ENCODE measurements around the gene ALKBH2. TPM values are rescaled to one million over a fixed set of nuclear protein-coding genes. Genes with fewer than 3 reads are reported as not detected.

Gene ALKBH2
- total RNA-seq, 2 donors from 2014 or later, result 10.5 to 23.3 TPM

GRCh38 chr12:109124878-109125648, 31.8 kb upstream of the ALKBH2 start:
- TF ChIP-seq CTCF (conservative IDR thresholded peaks at IDR 0.05), result no peak

GRCh38 chr12:109121346-109121880, 28.1 kb upstream of the ALKBH2 start:
- WGBS, 2 experiments (ENCODE audit: insufficient coverage in 1 of 2, insufficient read length in 1 of 2), result 89 to 94% methylated on average over 2 to 3 of the region's 3 CpGs
- H3K27ac Mint-ChIP-seq, result no peak overlapping the region

More at GRCh38 chr12:109124878-109125648, 31.8 kb upstream of the ALKBH2 start:
- H3K27ac ChIP-seq (ENCODE audit: low read depth, low read length), result no peak overlapping the region
- no peak overlapping the region for H3K4me3 ChIP-seq (ENCODE audit: low read length)
- Mint-ChIP-seq H3K4me3 (no peak overlapping the region), H3K27ac (no peak overlapping the region), H3K36me3 (ENCODE audit: low read depth) (no peaks in the 10 kb centered on the region), H3K4me1 (peaks cover 3% of the 10 kb centered on the region), H3K27me3 (ENCODE audit: insufficient read depth) (no peaks in the 10 kb centered on the region), H3K9me3 (no peaks in the 10 kb centered on the region)
- 89 to 93% methylated on average over 7 to 12 of the region's 12 CpGs for WGBS, 2 experiments (ENCODE audit: insufficient coverage in 1 of 2, insufficient read length in 1 of 2)
- no peaks in the 10 kb centered on the region for H3K9me3 ChIP-seq (ENCODE audit: control insufficient read depth, low read length)
- DNase-seq, result no peak
- no peaks in the 10 kb centered on the region for H3K36me3 ChIP-seq (ENCODE audit: control insufficient read depth, insufficient read depth, low read length)
- H3K9ac ChIP-seq (ENCODE audit: extremely low read depth, low read length, poor library complexity, severe bottlenecking), result no peak overlapping the region
- H3K27me3 ChIP-seq (ENCODE audit: control insufficient read depth, insufficient read depth, low read length, poor library complexity, severe bottlenecking), result no peaks in the 10 kb centered on the region
- H3K4me1 ChIP-seq (ENCODE audit: control insufficient read depth, insufficient read depth, low read length), result no peaks in the 10 kb centered on the region

GRCh38 chr12:109120557-109120956, 27.3 kb upstream of the ALKBH2 start:
- Histone ChIP-seq H3K27me3 (ENCODE audit: control insufficient read depth, insufficient read depth, low read length, poor library complexity, severe bottlenecking) (no peaks in the 10 kb centered on the region), H3K9ac (ENCODE audit: extremely low read depth, low read length, poor library complexity, severe bottlenecking) (no peak overlapping the region), H3K4me3 (ENCODE audit: low read length) (no peak overlapping the region), H3K9me3 (ENCODE audit: control insufficient read depth, low read length) (no peaks in the 10 kb centered on the region), H3K4me1 (ENCODE audit: control insufficient read depth, insufficient read depth, low read length) (peaks cover 7% of the 10 kb centered on the region), H3K36me3 (ENCODE audit: control insufficient read depth, insufficient read depth, low read length) (no peaks in the 10 kb centered on the region), H3K27ac (ENCODE audit: low read depth, low read length) (no peak overlapping the region)
- 50 to 76% methylated on average over 2 to 4 of the region's 4 CpGs for WGBS, 2 experiments (ENCODE audit: insufficient coverage in 1 of 2, insufficient read length in 1 of 2)
- TF ChIP-seq CTCF (conservative IDR thresholded peaks at IDR 0.05), result no peak
- Mint-ChIP-seq H3K27me3 (ENCODE audit: insufficient read depth) (no peaks in the 10 kb centered on the region), H3K36me3 (ENCODE audit: low read depth) (no peaks in the 10 kb centered on the region), H3K4me3 (no peak overlapping the region), H3K27ac (no peak overlapping the region), H3K4me1 (peaks cover 10% of the 10 kb centered on the region), H3K9me3 (no peaks in the 10 kb centered on the region)
- no peak for DNase-seq

More at GRCh38 chr12:109121346-109121880, 28.1 kb upstream of the ALKBH2 start:
- no peak for TF ChIP-seq CTCF (conservative IDR thresholded peaks at IDR 0.05)
- Mint-ChIP-seq H3K4me1 (peaks cover 5% of the 10 kb centered on the region), H3K27me3 (ENCODE audit: insufficient read depth) (no peaks in the 10 kb centered on the region), H3K9me3 (no peaks in the 10 kb centered on the region), H3K36me3 (ENCODE audit: low read depth) (no peaks in the 10 kb centered on the region), H3K4me3 (no peak overlapping the region)
- no peak for DNase-seq
- Histone ChIP-seq H3K27me3 (ENCODE audit: control insufficient read depth, insufficient read depth, low read length, poor library complexity, severe bottlenecking) (no peaks in the 10 kb centered on the region), H3K9me3 (ENCODE audit: control insufficient read depth, low read length) (no peaks in the 10 kb centered on the region), H3K4me3 (ENCODE audit: low read length) (no peak overlapping the region), H3K27ac (ENCODE audit: low read depth, low read length) (no peak overlapping the region), H3K9ac (ENCODE audit: extremely low read depth, low read length, poor library complexity, severe bottlenecking) (no peak overlapping the region), H3K4me1 (ENCODE audit: control insufficient read depth, insufficient read depth, low read length) (no peaks in the 10 kb centered on the region), H3K36me3 (ENCODE audit: control insufficient read depth, insufficient read depth, low read length) (no peaks in the 10 kb centered on the region)

Measured in endodermal cell (in vitro differentiated cells).